Measurements from ENCODE around the gene EPN1.
"Not testable (repeated sequence)": the region's sequence is repeated elsewhere in the genome, so short reads cannot be mapped to it uniquely, and the experiment has no call there.

EPN1 gene

DNA sequence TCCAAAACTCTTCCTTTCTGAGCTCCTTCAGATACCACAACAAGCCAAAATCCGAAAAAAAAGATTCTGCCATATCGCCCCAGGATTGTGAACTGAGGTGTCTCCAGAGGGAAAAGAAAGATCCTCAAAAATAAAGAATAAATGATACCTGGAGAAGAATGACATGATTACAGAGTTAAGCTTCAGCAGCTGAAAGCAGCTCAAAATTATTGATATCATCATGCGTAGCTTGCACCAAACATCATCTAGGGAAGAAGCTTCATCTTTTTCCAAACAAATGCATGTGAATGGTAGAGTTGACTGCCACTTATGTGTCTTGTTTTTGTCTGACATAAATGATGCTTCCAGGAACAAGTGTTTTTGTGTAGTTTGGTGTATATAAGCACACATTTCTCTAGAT is 63.3 kb downstream of the EPN1 start, which contains the start of gene NLRP9:
TSS of gene NLRP9 (minus strand) at position 101 of the 400 bp plus-strand sequence. CDS start at position 73, 28 bp downstream.
- no peak for DNase-seq

DNA sequence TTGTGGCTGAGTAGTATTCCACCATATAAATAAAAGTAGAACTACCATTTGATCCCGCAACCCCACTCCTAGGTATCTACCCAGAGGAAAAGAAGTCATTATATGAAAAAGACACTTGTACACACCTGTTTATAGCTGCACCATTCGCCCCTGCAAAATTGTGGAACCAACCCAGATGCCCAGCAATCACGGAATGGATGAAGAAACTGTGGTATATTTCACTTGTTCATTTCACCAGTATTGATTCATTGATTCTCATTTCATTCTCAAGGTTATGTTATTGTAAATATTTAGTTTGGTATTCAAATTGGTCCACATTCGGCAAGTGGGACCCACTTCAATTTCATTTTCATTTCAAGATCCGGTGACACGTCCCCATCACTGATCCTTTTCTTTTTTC is 75.7 kb downstream of the EPN1 start:
- no peak for DNase-seq

DNA sequence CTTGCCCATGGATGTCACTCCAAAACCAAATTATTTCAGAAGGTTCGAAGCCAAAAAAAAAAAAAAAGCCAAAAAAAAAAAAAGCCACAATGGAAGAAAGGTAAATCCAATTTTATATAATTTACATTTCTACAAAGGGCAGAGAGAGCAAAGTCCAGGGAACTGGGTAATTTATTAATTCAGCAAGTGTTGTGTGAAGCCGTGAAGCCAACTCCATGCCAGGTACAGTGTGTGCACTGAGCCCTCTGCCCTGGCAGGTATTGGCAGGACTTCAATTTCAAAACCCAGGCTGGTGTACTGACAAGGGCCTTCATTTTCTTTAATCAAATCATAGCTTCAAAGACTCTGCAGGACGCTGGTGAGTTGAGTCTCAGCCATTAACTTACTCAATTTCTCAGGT is 78.4 kb downstream of the EPN1 start:
- no peak for DNase-seq

DNA sequence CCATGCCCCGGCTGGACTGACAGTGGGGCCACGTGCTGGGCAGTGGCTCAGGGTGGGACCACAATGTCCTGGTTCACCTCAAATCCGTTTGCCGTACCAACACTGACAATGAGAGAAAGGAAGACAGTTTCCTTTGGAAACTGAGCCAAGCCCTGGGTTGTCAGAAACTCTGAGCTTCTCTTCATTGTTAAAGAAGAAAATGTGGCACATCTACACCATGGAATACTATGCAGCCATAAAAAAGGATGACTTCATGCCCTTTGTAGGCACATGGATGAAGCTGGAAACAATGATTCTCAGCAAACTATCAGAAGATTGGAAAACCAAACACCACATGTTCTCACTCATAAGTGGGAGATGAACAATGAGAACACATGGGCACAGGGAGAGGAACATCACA is 81.8 kb downstream of the EPN1 start:
- not testable (repeated sequence) for DNase-seq

DNA sequence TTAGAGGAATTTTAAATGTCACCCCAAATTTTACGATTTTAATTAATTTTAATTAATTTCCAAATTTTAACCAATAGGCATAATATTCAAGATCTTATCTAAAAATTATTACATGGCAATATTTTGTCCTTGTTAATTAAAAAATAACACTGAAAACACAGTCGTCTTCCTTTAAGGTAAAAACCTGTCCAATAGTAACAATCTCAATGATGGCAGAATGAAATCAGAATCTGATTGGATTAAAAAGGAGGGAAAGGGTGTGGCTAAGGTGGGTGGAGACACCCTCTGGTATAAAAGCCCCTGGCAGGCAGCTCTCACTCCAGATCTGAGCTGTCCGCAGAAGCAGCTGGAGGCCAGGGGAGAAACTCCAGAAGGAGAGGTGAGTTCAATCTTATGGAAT is 83.8 kb downstream of the EPN1 start, which contains the start of gene RFPL4A:
TSS of gene RFPL4A (plus strand) at position 301 of the 400 bp plus-strand sequence. CDS start 2,704 bp downstream, outside the sequence.
- DNase-seq: not testable (repeated sequence)

Data from retina (tissue), 1 donor.